Endodermal cell (in vitro differentiated cells): Measurements from ENCODE around the gene PRPF31. TPM values are rescaled to one million over a fixed set of nuclear protein-coding genes. Genes with fewer than 3 reads are reported as not detected.

Experiments
- DNase-seq: peaks from one replicate; pipeline ENCODE4 v3.0.0-alpha.2; 2017
- H3K27ac ChIP-seq: 2 replicates; pipeline ENCODE4 v1.5.1; 2013; ENCODE audit warnings: mild to moderate bottlenecking, low read depth, low read length, moderate library complexity
- H3K27me3 ChIP-seq: 2 replicates; pipeline ENCODE4 v1.6.1; 2013; ENCODE audit warnings: mild to moderate bottlenecking, low read length, moderate library complexity; ENCODE audit not compliant: insufficient read depth, control insufficient read depth, poor library complexity, severe bottlenecking
- H3K36me3 ChIP-seq: 2 replicates; pipeline ENCODE4 v1.7.0; 2013; ENCODE audit warnings: mild to moderate bottlenecking, low read length, moderate library complexity; ENCODE audit not compliant: control insufficient read depth, insufficient read depth
- H3K4me1 ChIP-seq: one replicate; pipeline ENCODE4 v1.7.0; 2013; ENCODE audit warnings: low read length; ENCODE audit not compliant: control insufficient read depth, insufficient read depth
- H3K4me3 ChIP-seq: 2 replicates; pipeline ENCODE4 v1.5.1; 2013; ENCODE audit warnings: mild to moderate bottlenecking, low read length, moderate library complexity
- H3K9ac ChIP-seq: 2 replicates; pipeline ENCODE4 v1.6.1; 2013; ENCODE audit warnings: mild to moderate bottlenecking, low read length, moderate library complexity; ENCODE audit not compliant: poor library complexity, severe bottlenecking; ENCODE audit errors: extremely low read depth
- H3K9me3 ChIP-seq: 2 replicates; pipeline ENCODE4 v1.6.1; 2013; ENCODE audit warnings: mild to moderate bottlenecking, low read length, moderate library complexity; ENCODE audit not compliant: control insufficient read depth
- H3K27ac Mint-ChIP-seq: 2 replicates; pipeline ENCODE4 v1.8.0; 2020; ENCODE audit warnings: mixed read lengths
- H3K27me3 Mint-ChIP-seq: 2 replicates; pipeline ENCODE4 v1.8.0; 2021; ENCODE audit warnings: mild to moderate bottlenecking, mixed read lengths; ENCODE audit not compliant: insufficient read depth
- H3K36me3 Mint-ChIP-seq: 2 replicates; pipeline ENCODE4 v1.8.0; 2020; ENCODE audit warnings: low read depth, mixed read lengths
- H3K4me1 Mint-ChIP-seq: 2 replicates; pipeline ENCODE4 v1.8.0; 2020; ENCODE audit warnings: mixed read lengths
- H3K4me3 Mint-ChIP-seq: 2 replicates; pipeline ENCODE4 v1.8.0; 2020; ENCODE audit warnings: mild to moderate bottlenecking, moderate library complexity, mixed read lengths
- H3K9me3 Mint-ChIP-seq: 2 replicates; pipeline ENCODE4 v1.8.0; 2020; ENCODE audit warnings: mild to moderate bottlenecking, mixed read lengths
- CTCF ChIP-seq: fragments of 200-600 bp; sonication (generic); conservative IDR thresholded peaks from 2 replicates; pipeline ENCODE4 v1.5.0; 2021; ENCODE audit warnings: antibody characterized with exemption, mild to moderate bottlenecking
- WGBS, 2 experiments: methylation state at CpG; one replicate each; pipeline versions ENCODE4 v1.1.5 to v1.1.7; 2013; ENCODE audit warnings: missing lambda C conversion rate in 2 of 2, mixed read lengths in 1 of 2; ENCODE audit not compliant: insufficient coverage in 1 of 2, insufficient read length in 1 of 2; 5-methylcytosine and 5-hydroxymethylcytosine counted together
- total RNA-seq, 2 donors: library from RNA; stranded (reverse); fragmentation: NEBNext Ultra II Directional in 1 of 2; extraction: Animal tissue kit (Norgen Biotek cat#: 25700) in 1 of 2; gene quantifications; 2 replicates in 1 of 2; 3 replicates in 1 of 2; pipeline ENCODE4 v1.2.1, GENCODE V29; 2021

PRPF31 gene
- total RNA-seq, 2 donors from 2014 or later = 79.0 to 85.5 TPM

DNA sequence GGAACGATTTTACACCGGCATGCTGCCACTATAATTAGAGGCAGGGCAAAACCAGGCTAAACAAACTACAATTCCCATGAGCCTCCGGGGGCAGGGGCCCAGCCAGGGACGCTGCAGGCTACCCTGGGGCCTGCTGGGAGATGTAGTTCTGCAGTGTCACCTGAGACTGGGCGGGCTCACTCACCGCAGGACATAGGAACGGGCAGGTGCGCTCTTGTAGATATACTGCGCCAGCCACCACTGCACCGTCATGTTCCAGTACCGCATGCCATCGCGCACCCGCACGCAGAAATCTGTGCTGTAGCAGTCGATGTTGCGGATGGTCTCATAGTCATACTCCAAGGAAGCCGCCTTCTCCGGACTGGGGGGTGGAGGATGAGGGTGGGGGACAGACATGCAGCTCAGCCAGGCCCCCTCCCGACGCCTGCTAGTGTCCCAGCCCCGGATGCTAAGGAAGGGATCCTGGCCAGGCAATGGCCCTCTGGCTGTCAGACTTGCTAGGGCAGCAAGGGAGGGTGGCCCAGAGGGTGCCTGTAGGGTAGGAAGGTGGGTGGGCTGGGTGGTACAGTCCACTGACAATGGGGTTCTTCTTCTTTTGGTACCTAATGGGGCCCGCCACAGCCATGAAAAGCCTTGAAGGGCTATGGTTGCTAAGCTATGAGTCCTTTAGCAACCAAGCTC lies 63.2 kb downstream of the PRPF31 start:
- Mint-ChIP-seq H3K27ac (no peak overlapping the region), H3K27me3 (no peaks in the 10 kb centered on the region), H3K4me1 (no peaks in the 10 kb centered on the region), H3K9me3 (no peaks in the 10 kb centered on the region), H3K4me3 (no peak overlapping the region), H3K36me3 (peaks cover 43% of the 10 kb centered on the region)
- Histone ChIP-seq H3K9me3 (no peaks in the 10 kb centered on the region), H3K4me3 (no peak overlapping the region), H3K27me3 (no peaks in the 10 kb centered on the region), H3K9ac (no peak overlapping the region), H3K4me1 (no peaks in the 10 kb centered on the region), H3K27ac (peak overlapping the region; percentile 90), H3K36me3 (peaks cover 40% of the 10 kb centered on the region)
- TF ChIP-seq CTCF = no peak
- DNase-seq = peak; percentile 87
- WGBS, 2 experiments = 88 to 92% methylated on average over 14 to 23 of the region's 23 CpGs

- no peak overlapping the region for H3K4me3 ChIP-seq
- H3K4me1 Mint-ChIP-seq = no peaks in the 10 kb centered on the region
- H3K9me3 Mint-ChIP-seq = no peaks in the 10 kb centered on the region
- WGBS, 2 experiments = 83 to 90% methylated on average over 8 to 10 of the region's 10 CpGs
- H3K27ac ChIP-seq = peak overlapping the region; percentile 90
- no peak for DNase-seq
- H3K36me3 Mint-ChIP-seq = peaks cover 49% of the 10 kb centered on the region
- H3K4me3 Mint-ChIP-seq = no peak overlapping the region
- peak overlapping the region; percentile 48 for H3K27ac Mint-ChIP-seq
- no peak for TF ChIP-seq CTCF
- H3K9me3 ChIP-seq = no peaks in the 10 kb centered on the region
- peak overlapping the region; percentile 0 for H3K9ac ChIP-seq
- no peaks in the 10 kb centered on the region for H3K4me1 ChIP-seq
- H3K27me3 ChIP-seq = no peaks in the 10 kb centered on the region
- peaks cover 46% of the 10 kb centered on the region for H3K36me3 ChIP-seq
- no peaks in the 10 kb centered on the region for H3K27me3 Mint-ChIP-seq
Measured at GRCh38 chr19:54179262-54179852, 63.8 kb downstream of the PRPF31 start.

- H3K4me3 Mint-ChIP-seq = no peak overlapping the region
- no peaks in the 10 kb centered on the region for H3K4me1 ChIP-seq
- H3K9me3 ChIP-seq = no peaks in the 10 kb centered on the region
- peaks cover 46% of the 10 kb centered on the region for H3K36me3 ChIP-seq
- peak overlapping the region; percentile 25 for H3K9ac ChIP-seq
- H3K9me3 Mint-ChIP-seq = no peaks in the 10 kb centered on the region
- no peaks in the 10 kb centered on the region for H3K27me3 ChIP-seq
- H3K4me3 ChIP-seq = no peak overlapping the region
- TF ChIP-seq CTCF = peak; percentile 79
- no peaks in the 10 kb centered on the region for H3K4me1 Mint-ChIP-seq
- peak overlapping the region; percentile 66 for H3K27ac Mint-ChIP-seq
- WGBS, 2 experiments = 34 to 52% methylated on average over 7 to 10 of the region's 10 CpGs
- H3K27me3 Mint-ChIP-seq = no peaks in the 10 kb centered on the region
- H3K36me3 Mint-ChIP-seq = peaks cover 47% of the 10 kb centered on the region
- H3K27ac ChIP-seq = peak overlapping the region; percentile 90
- peak; percentile 97 for DNase-seq
Measured at GRCh38 chr19:54179921-54180461, 64.4 kb downstream of the PRPF31 start.
